MM.1S (cell line): ENCODE data around the gene LNX1.

ENCODE experiments used
- DNase-seq: peaks from one replicate; pipeline ENCODE4 v3.0.0-alpha.2; 2015
- H2AFZ ChIP-seq: fragments of 300-600 bp; sonication (generic); 2 replicates; pipeline ENCODE4 v1.6.0; 2016; ENCODE audit warnings: antibody characterized with exemption, low read length
- H3F3A ChIP-seq: fragments of 300-600 bp; sonication (generic); 2 replicates; pipeline ENCODE4 v1.6.1; 2016; ENCODE audit warnings: mild to moderate bottlenecking, antibody characterized with exemption, low read length, moderate library complexity, mixed read lengths; ENCODE audit not compliant: insufficient read depth
- H3K27ac ChIP-seq: fragments of 300-600 bp; sonication (generic); 2 replicates; pipeline ENCODE4 v1.5.1; 2016; ENCODE audit warnings: mild to moderate bottlenecking, low read length
- H3K27me3 ChIP-seq: fragments of 300-600 bp; sonication (generic); replicated peaks from 2 replicates; pipeline ENCODE4 v1.6.0; 2016; ENCODE audit warnings: low read length; ENCODE audit not compliant: insufficient read depth
- H3K36me3 ChIP-seq: fragments of 300-600 bp; sonication (generic); replicated peaks from 2 replicates; pipeline ENCODE4 v1.6.1; 2016; ENCODE audit warnings: mild to moderate bottlenecking, low read length, mixed read lengths; ENCODE audit not compliant: insufficient read depth
- H3K4me1 ChIP-seq: fragments of 300-600 bp; sonication (generic); 2 replicates; pipeline ENCODE4 v1.6.1; 2016; ENCODE audit warnings: low read length, mixed read lengths
- H3K4me2 ChIP-seq: fragments of 300-600 bp; sonication (generic); 2 replicates; pipeline ENCODE4 v1.6.0; 2016; ENCODE audit warnings: low read depth, low read length
- H3K4me3 ChIP-seq: fragments of 300-600 bp; sonication (generic); 2 replicates; pipeline ENCODE4 v1.5.1; 2016; ENCODE audit warnings: low read length, mixed read lengths
- H3K79me2 ChIP-seq: fragments of 300-600 bp; sonication (generic); 2 replicates; pipeline ENCODE4 v1.6.1; 2016; ENCODE audit warnings: mixed run types, low read length, mixed read lengths
- H3K9ac ChIP-seq: fragments of 300-600 bp; sonication (generic); 2 replicates; pipeline ENCODE4 v1.6.1; 2016; ENCODE audit warnings: low read length, mixed read lengths
- H3K9me2 ChIP-seq: fragments of 300-600 bp; sonication (generic); replicated peaks from 2 replicates; pipeline ENCODE4 v1.6.1; 2016; ENCODE audit warnings: mild to moderate bottlenecking, low read length, mixed read lengths; ENCODE audit not compliant: insufficient read depth
- H3K9me3 ChIP-seq: fragments of 300-600 bp; sonication (generic); replicated peaks from 2 replicates; pipeline ENCODE4 v1.6.1; 2016; ENCODE audit warnings: mild to moderate bottlenecking, low read length, mixed read lengths; ENCODE audit not compliant: insufficient read depth
- H4K20me1 ChIP-seq: fragments of 300-600 bp; sonication (generic); 2 replicates; pipeline ENCODE4 v1.6.1; 2016; ENCODE audit warnings: mild to moderate bottlenecking, low read length, moderate library complexity, mixed read lengths; ENCODE audit not compliant: insufficient read depth
- EZH2 ChIP-seq: fragments of 300-600 bp; sonication (generic); optimal IDR thresholded peaks from 2 replicates; pipeline ENCODE3; 2017; ENCODE audit warnings: low read depth, mild to moderate bottlenecking, antibody characterized with exemption, low read length, mixed read lengths
- EZH2phosphoT487 ChIP-seq: fragments of 300-600 bp; sonication (generic); IDR thresholded peaks from 2 replicates; pipeline ENCODE4 v1.6.1; 2018; ENCODE audit warnings: antibody characterized with exemption, low read length
- TF ChIP-seq, protein P1 (sequence below): fragments of 300-600 bp; sonication (generic); IDR thresholded peaks from 2 replicates; pipeline ENCODE4 v1.5.1; 2016; ENCODE audit warnings: antibody characterized with exemption, low read length, mixed read lengths

Gene LNX1

DNA sequence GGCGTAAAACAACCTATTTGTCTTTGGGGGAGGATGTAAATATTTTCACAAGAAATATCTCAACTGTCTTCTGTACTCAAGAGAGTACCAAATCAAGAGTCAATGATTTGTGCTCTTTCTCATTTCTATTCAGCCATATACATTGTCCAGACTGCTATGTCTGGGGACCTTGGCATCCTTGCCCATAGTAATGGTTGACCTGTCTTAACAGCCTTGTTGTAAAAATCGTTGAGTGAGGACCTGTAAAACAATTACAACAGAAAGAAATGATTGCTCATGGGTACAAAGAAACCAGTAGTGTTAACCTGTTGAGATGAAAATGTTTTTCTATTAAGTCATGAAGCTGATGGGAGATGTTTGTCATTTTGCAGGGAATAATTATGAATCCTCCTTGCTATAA lies 56.6 kb downstream of the LNX1 start:
- no peaks in the 10 kb centered on the region for H3K4me1 ChIP-seq
- no peak for DNase-seq
- H3F3A ChIP-seq: no peaks in the 10 kb centered on the region
- H3K4me2 ChIP-seq: no peak overlapping the region
- H3K27me3 ChIP-seq: no peaks in the 10 kb centered on the region
- no peak overlapping the region for H3K9ac ChIP-seq
- no peak overlapping the region for H3K4me3 ChIP-seq
- H2AFZ ChIP-seq: no peak overlapping the region
- no peak overlapping the region for H3K27ac ChIP-seq
- no peaks in the 10 kb centered on the region for H3K79me2 ChIP-seq
- no peak for TF ChIP-seq EZH2
- TF ChIP-seq, protein P1, sequence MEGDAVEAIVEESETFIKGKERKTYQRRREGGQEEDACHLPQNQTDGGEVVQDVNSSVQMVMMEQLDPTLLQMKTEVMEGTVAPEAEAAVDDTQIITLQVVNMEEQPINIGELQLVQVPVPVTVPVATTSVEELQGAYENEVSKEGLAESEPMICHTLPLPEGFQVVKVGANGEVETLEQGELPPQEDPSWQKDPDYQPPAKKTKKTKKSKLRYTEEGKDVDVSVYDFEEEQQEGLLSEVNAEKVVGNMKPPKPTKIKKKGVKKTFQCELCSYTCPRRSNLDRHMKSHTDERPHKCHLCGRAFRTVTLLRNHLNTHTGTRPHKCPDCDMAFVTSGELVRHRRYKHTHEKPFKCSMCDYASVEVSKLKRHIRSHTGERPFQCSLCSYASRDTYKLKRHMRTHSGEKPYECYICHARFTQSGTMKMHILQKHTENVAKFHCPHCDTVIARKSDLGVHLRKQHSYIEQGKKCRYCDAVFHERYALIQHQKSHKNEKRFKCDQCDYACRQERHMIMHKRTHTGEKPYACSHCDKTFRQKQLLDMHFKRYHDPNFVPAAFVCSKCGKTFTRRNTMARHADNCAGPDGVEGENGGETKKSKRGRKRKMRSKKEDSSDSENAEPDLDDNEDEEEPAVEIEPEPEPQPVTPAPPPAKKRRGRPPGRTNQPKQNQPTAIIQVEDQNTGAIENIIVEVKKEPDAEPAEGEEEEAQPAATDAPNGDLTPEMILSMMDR: no peak
- no peak for TF ChIP-seq EZH2phosphoT487
- no peaks in the 10 kb centered on the region for H4K20me1 ChIP-seq
- no peaks in the 10 kb centered on the region for H3K36me3 ChIP-seq
- H3K9me2 ChIP-seq: no peaks in the 10 kb centered on the region
- H3K9me3 ChIP-seq: no peaks in the 10 kb centered on the region

DNA sequence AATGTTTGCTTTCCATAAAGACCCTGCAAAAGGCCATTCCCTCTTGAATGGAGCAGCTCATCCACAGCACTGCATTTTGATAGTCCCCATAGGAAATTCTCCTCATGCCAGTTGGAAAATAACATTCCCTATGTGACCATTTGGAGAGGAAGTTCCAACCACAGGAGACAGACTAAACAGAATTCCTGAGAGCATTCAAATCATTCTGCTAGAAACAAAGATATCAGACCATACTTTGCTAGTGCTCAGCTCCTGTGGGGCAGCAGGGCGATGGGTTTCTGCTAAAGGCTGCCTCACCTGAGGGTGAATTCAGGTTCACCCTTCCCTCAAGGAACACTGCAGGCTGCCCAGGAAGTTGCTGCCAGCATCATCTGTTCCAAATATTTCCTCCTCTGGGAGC lies 58.8 kb downstream of the LNX1 start:
- H3K27me3 ChIP-seq: no peaks in the 10 kb centered on the region
- H3K79me2 ChIP-seq: no peaks in the 10 kb centered on the region
- no peaks in the 10 kb centered on the region for H3K4me1 ChIP-seq
- H4K20me1 ChIP-seq: no peaks in the 10 kb centered on the region
- H3K4me2 ChIP-seq: no peak overlapping the region
- no peaks in the 10 kb centered on the region for H3K36me3 ChIP-seq
- DNase-seq: no peak
- no peaks in the 10 kb centered on the region for H3F3A ChIP-seq
- no peak overlapping the region for H2AFZ ChIP-seq
- TF ChIP-seq EZH2: no peak
- TF ChIP-seq, protein P1: no peak
- no peak for TF ChIP-seq EZH2phosphoT487
- H3K27ac ChIP-seq: no peak overlapping the region
- no peaks in the 10 kb centered on the region for H3K9me3 ChIP-seq
- no peak overlapping the region for H3K4me3 ChIP-seq
- H3K9ac ChIP-seq: no peak overlapping the region
- no peaks in the 10 kb centered on the region for H3K9me2 ChIP-seq

DNA sequence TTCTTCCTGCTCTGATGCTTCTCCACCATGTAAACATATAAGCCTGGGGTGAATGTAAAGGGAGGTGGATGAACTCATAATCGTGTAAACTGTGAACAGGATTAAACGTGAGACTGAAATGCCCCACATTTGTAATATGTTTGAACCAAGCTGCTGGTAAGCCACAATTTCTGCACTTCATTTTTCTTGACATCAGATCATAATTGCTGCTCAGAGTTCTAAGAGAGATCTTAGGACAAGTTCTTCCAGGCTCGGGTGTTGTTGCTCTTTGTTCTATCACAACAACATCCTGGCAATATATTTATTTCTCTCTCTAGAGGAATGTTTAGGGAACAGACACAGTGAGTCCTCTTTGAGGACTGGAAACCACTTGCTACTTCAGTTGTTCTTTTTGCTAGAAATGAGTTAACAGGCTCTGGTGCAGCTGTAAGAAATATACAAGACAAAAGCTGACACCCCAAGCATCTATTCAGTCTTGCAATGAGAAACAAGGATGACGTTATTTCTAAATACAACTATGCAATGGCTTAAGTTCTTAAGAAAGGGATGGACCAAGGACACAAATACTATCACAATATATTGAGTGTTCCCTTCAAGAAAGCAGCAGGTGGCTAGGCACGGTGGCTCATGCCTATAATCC lies 59.6 kb downstream of the LNX1 start:
- no peak overlapping the region for H3K27ac ChIP-seq
- H3K9ac ChIP-seq: no peak overlapping the region
- H3K79me2 ChIP-seq: no peaks in the 10 kb centered on the region
- no peak overlapping the region for H3K4me3 ChIP-seq
- H3K9me3 ChIP-seq: no peaks in the 10 kb centered on the region
- H3K36me3 ChIP-seq: no peaks in the 10 kb centered on the region
- H3F3A ChIP-seq: no peaks in the 10 kb centered on the region
- TF ChIP-seq, protein P1: no peak
- TF ChIP-seq EZH2phosphoT487 (no peak), EZH2 (no peak)
- no peak overlapping the region for H3K4me2 ChIP-seq
- no peaks in the 10 kb centered on the region for H3K4me1 ChIP-seq
- H4K20me1 ChIP-seq: no peaks in the 10 kb centered on the region
- no peak overlapping the region for H2AFZ ChIP-seq
- H3K9me2 ChIP-seq: no peaks in the 10 kb centered on the region
- no peaks in the 10 kb centered on the region for H3K27me3 ChIP-seq
- no peak for DNase-seq
